K562 (cell line): ENCODE results near the gene FBXW9.

Source experiments
- FOXA1 ChIP-seq: fragments of 450-650 bp; IDR thresholded peaks from 2 replicates; pipeline ENCODE4 v1.6.1; 2016; ENCODE audit warnings: mild to moderate bottlenecking, borderline replicate concordance
- POLR2H ChIP-seq: IDR thresholded peaks from 2 replicates; pipeline ENCODE4 v1.6.1; 2016; ENCODE audit warnings: missing genetic modification characterization, low read depth, mild to moderate bottlenecking, control low read depth, missing compliant biosample characterization, moderate library complexity
- RCOR1 ChIP-seq, 2 experiments: IDR thresholded peaks; 2 replicates each; pipeline ENCODE4 v1.6.1; 2012; ENCODE audit warnings: low read depth in 2 of 2, low read length in 2 of 2, borderline replicate concordance in 1 of 2, improper control_type of control experiment in 1 of 2
- TF ChIP-seq, protein P1 (sequence below): fragments of 250-450 bp; sonication (Bioruptor Pico); IDR thresholded peaks from 2 replicates; pipeline ENCODE4 v1.6.1; 2021; ENCODE audit warnings: mild to moderate bottlenecking

- TF ChIP-seq RCOR1 (IDR thresholded peaks at IDR 0.05; ENCODE audit: borderline replicate concordance in 1 of 2, low read depth in 2 of 2, low read length in 2 of 2) = no peak
- TF ChIP-seq, protein P1, sequence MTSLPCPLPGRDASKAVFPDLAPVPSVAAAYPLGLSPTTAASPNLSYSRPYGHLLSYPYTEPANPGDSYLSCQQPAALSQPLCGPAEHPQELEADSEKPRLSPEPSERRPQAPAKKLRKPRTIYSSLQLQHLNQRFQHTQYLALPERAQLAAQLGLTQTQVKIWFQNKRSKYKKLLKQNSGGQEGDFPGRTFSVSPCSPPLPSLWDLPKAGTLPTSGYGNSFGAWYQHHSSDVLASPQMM = no peak
- TF ChIP-seq POLR2H (tag) = no peak
- no peak for TF ChIP-seq FOXA1
Measured at GRCh38 chr19:12685831-12686230, 10.6 kb downstream of the FBXW9 start.
